Fibroblast of the aortic adventitia (primary cell): ENCODE data around the gene ANKRD53. TPM values are rescaled to one million over a fixed set of nuclear protein-coding genes. Genes with fewer than 3 reads are reported as not detected.
A peak's percentile ranks its signal among the peaks of the same experiment; 100 is the strongest.

Source experiments
- DNase-seq: peaks from one replicate; pipeline ENCODE4 v3.0.0-alpha.2; 2010; ENCODE audit warnings: low read depth
- H3K4me3 ChIP-seq: 2 replicates; pipeline ENCODE4 v1.5.1; 2011; ENCODE audit warnings: low read depth, mild to moderate bottlenecking, control low read depth, low read length, moderate library complexity
- total RNA-seq: library from RNA; depleted of rRNA; stranded (reverse); fragments of >200 nt; gene quantifications from 2 replicates; pipeline ENCODE4 v1.2.3, GENCODE V29; 2012; ENCODE audit warnings: low replicate concordance
- TF ChIP-seq, protein P1 (sequence below): IDR thresholded peaks from 2 replicates; pipeline ENCODE4 v1.5.1; 2011; ENCODE audit warnings: mild to moderate bottlenecking, low read length, control low read depth, inconsistent platforms; ENCODE audit not compliant: insufficient read depth

Gene ANKRD53
- total RNA-seq, 1 donor, result 1.1 TPM

GRCh38 chr2:70990216-70990615, 11.8 kb downstream of the ANKRD53 start:
- no peak for DNase-seq
- TF ChIP-seq, protein P1, sequence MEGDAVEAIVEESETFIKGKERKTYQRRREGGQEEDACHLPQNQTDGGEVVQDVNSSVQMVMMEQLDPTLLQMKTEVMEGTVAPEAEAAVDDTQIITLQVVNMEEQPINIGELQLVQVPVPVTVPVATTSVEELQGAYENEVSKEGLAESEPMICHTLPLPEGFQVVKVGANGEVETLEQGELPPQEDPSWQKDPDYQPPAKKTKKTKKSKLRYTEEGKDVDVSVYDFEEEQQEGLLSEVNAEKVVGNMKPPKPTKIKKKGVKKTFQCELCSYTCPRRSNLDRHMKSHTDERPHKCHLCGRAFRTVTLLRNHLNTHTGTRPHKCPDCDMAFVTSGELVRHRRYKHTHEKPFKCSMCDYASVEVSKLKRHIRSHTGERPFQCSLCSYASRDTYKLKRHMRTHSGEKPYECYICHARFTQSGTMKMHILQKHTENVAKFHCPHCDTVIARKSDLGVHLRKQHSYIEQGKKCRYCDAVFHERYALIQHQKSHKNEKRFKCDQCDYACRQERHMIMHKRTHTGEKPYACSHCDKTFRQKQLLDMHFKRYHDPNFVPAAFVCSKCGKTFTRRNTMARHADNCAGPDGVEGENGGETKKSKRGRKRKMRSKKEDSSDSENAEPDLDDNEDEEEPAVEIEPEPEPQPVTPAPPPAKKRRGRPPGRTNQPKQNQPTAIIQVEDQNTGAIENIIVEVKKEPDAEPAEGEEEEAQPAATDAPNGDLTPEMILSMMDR, result no peak
- no peak overlapping the region for H3K4me3 ChIP-seq

- DNase-seq, result no peak
- TF ChIP-seq, protein P1, result no peak
- no peak overlapping the region for H3K4me3 ChIP-seq
Measured at GRCh38 chr2:70991142-70991541, 12.7 kb downstream of the ANKRD53 start.

DNA sequence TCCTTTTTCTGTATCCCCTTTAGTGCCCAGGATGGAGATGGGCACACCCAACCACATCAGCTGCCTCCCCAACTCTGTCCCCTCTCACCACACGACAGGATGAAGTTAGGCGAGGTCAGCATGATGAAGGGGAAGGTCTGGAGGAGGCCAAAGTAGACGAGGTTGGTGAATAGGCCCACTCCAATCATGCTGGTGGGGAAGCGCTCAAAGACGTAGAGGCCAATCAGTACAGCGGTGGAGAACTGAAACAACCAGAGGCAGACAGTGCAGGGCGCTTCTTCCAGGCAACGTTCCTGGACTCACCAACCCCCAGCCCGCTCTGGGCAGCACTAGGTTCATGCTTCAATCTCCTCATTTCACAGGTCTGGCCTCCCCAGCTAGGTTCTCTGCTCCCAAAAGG, 13.3 kb downstream of the ANKRD53 start:
- TF ChIP-seq, protein P1, result no peak
- DNase-seq, result no peak
- H3K4me3 ChIP-seq, result no peak overlapping the region

DNA sequence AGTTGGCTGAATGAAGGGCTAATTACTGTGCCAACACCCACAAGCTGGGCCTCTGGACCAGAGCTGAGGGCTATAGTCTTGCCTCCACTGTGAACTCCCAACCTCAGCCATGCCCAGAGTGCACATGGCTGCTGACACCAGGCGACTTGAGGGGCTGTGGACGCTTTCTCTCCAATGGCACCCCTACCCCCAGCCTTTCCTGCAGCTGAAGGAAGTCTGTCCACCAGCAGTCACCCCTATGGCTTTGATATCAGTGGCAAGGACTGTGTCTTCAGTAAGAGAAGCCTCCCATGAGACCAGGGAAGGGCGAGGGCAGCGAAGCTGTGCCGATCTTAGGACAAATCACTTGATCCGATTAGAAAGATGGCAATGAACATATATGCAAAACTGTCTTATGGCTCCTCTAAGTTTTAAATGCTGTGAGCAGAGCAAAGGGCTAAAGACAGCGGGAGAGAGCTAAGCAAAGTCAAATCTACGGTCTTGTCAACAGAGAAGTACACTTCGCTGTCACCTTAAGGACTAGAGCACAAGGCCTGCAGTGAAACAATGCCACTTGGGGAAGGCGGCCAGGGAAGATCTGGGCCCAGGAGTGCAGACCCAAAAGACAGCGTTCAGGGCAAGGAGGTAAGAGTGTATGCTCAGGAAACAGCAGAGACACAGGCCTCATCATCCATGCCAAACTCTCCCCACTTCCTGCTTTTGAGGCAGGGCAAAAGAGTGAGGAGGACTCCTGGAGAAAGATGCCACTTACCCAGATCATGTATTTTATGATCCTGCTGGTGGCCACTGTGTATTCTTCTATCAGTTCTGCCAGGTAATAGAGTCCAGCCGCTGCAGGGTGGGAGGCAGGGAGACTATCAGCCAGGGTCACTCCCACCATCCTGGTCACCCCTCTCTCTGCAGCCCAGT, 14.8 kb downstream of the ANKRD53 start:
- H3K4me3 ChIP-seq, result peak overlapping the region; percentile 86
- TF ChIP-seq, protein P1, result no peak
- no peak for DNase-seq

GRCh38 chr2:70994009-70994698, 15.7 kb downstream of the ANKRD53 start:
- DNase-seq, result peak; percentile 11
- TF ChIP-seq, protein P1, result no peak
- H3K4me3 ChIP-seq, result peak overlapping the region; percentile 86

- peak within 1 kb of the TSS; percentile 86 for H3K4me3 ChIP-seq
- TF ChIP-seq, protein P1, result peak; percentile 59
- DNase-seq, result peak; percentile 74
Measured at GRCh38 chr2:70994699-70995425, 16.4 kb downstream of the ANKRD53 start, which contains the start of gene TEX261. Gene TEX261, minus strand, starts transcription at chr2:70994873. Its CDS starts 116 bp downstream, at chr2:70994757.
